HCT116 (cell line): ENCODE results near the gene DENND1A. TPM values are rescaled to one million over a fixed set of nuclear protein-coding genes. Genes with fewer than 3 reads are reported as not detected.

Experiments used
- ATAC-seq: fragments of 200-7000 bp; cut with Tn5 transposase; 2 replicates; pipeline ENCODE4 v1.9.1; 2020; ENCODE audit warnings: mild to moderate bottlenecking, moderate library complexity
- BruUV-seq: library from RNA; stranded (reverse); fragments of 400-500 nt; replicated peaks from 2 replicates; lab custom pipeline; 2021; lab: Mats Ljungman, UMichigan
- CTCF ChIA-PET: fragments of 300-600 bp; sonication (Branson Sonifier 250); formaldehyde crosslinking; loops from one replicate; lab custom pipeline; 2021; ENCODE audit warnings: antibody characterized with exemption; lab: Charles Lee
- POLR2A ChIA-PET: fragments of 300-600, 350-600 bp; sonication (Branson Sonifier 250); formaldehyde crosslinking; loops from one replicate; lab custom pipeline; 2021; ENCODE audit warnings: antibody characterized with exemption; lab: Charles Lee
- RAD21 ChIA-PET, 2 experiments: fragments of 300-600 bp; sonication (Branson Sonifier 250); formaldehyde crosslinking; loops; one replicate each; lab custom pipeline; 2023; ENCODE audit warnings: low total read pairs in 2 of 2; ENCODE audit not compliant: uncharacterized antibody in 2 of 2, unreplicated experiment in 2 of 2, low non-redundant PET in 1 of 2; lab: Charles Lee
- DNase-seq: peaks from one replicate; pipeline ENCODE4 v3.0.0-alpha.2; 2010; ENCODE audit warnings: low read depth, low spot score
- H2AFZ ChIP-seq: fragments of 200-600 bp; shearing (Covaris generic), sonication (generic); 2 replicates; pipeline ENCODE4 v1.6.1; 2017; ENCODE audit warnings: low read depth, mixed run types, mixed read lengths, antibody characterized with exemption, low read length; ENCODE audit not compliant: poor library complexity, severe bottlenecking
- H3K27ac ChIP-seq: 2 replicates; pipeline ENCODE4 v1.5.1; 2012; ENCODE audit warnings: low read depth, low read length
- H3K27me3 ChIP-seq: fragments of 200-600 bp; sonication (generic); 2 replicates; pipeline ENCODE4 v1.6.1; 2016; ENCODE audit warnings: mixed run types, low read length, mixed read lengths; ENCODE audit not compliant: insufficient read depth
- H3K36me3 ChIP-seq, 2 experiments: fragments of 200-500 bp in 1 of 2; fragments of 200-600 bp in 1 of 2; sonication (Bioruptor generic) in 1 of 2; sonication (generic) in 1 of 2; 2 replicates each; pipeline versions ENCODE4 v1.5.1 to v1.6.1; 2014 to 2016; ENCODE audit warnings: low read length in 2 of 2, inconsistent platforms in 1 of 2, mixed read lengths in 1 of 2, mixed run types in 1 of 2; ENCODE audit not compliant: insufficient read depth in 2 of 2, control insufficient read depth in 1 of 2
- H3K4me1 ChIP-seq, 2 experiments: fragments of 200-600 bp in 1 of 2; sonication (generic) in 1 of 2; 2 replicates each; pipeline versions ENCODE4 v1.5.1 to v1.6.1; 2012 to 2017; ENCODE audit warnings: low read length in 2 of 2, inconsistent platforms in 1 of 2, mild to moderate bottlenecking in 1 of 2, mixed read lengths in 1 of 2, mixed run types in 1 of 2, moderate library complexity in 1 of 2; ENCODE audit not compliant: insufficient read depth in 2 of 2, control insufficient read depth in 1 of 2
- H3K4me2 ChIP-seq: fragments of 200-600 bp; sonication (generic); 2 replicates; pipeline ENCODE4 v1.6.1; 2017; ENCODE audit warnings: mixed run types, low read length, mixed read lengths
- H3K4me3 ChIP-seq, 2 experiments: fragments of 200-600 bp in 1 of 2; sonication (generic) in 1 of 2; replicated peaks in 1 of 2; 2 replicates each; pipeline ENCODE4 v1.5.1; 2011 to 2016; ENCODE audit warnings: low read length in 2 of 2, control low read depth in 1 of 2, low read depth in 1 of 2, mild to moderate bottlenecking in 1 of 2, mixed read lengths in 1 of 2, mixed run types in 1 of 2
- H3K79me2 ChIP-seq: fragments of 200-600 bp; sonication (generic); 2 replicates; pipeline ENCODE4 v1.6.1; 2017; ENCODE audit warnings: mild to moderate bottlenecking, mixed run types, low read length, moderate library complexity, mixed read lengths; ENCODE audit not compliant: insufficient read depth
- H3K9ac ChIP-seq: fragments of 200-600 bp; sonication (generic); 2 replicates; pipeline ENCODE4 v1.6.1; 2016; ENCODE audit warnings: low read length, mixed read lengths
- H3K9me2 ChIP-seq: fragments of 200-600 bp; sonication (generic), shearing (Covaris generic); 2 replicates; pipeline ENCODE4 v1.6.1; 2017; ENCODE audit warnings: mixed run types, mild to moderate bottlenecking, moderate library complexity; ENCODE audit not compliant: insufficient read depth
- H3K9me3 ChIP-seq, 2 experiments: fragments of 200-500 bp in 1 of 2; fragments of 200-600 bp in 1 of 2; sonication (Bioruptor generic) in 1 of 2; sonication (generic) in 1 of 2; 2 replicates each; pipeline ENCODE4 v1.6.1; 2014 to 2017; ENCODE audit warnings: low read length in 2 of 2, mixed read lengths in 2 of 2, inconsistent platforms in 1 of 2, low read depth in 1 of 2, mild to moderate bottlenecking in 1 of 2, mixed run types in 1 of 2, moderate library complexity in 1 of 2; ENCODE audit not compliant: control insufficient read depth in 1 of 2, insufficient read depth in 1 of 2
- H4K20me1 ChIP-seq: fragments of 200-600 bp; sonication (generic), shearing (Covaris generic); 2 replicates; pipeline ENCODE4 v1.6.1; 2017; ENCODE audit warnings: mixed run types, mild to moderate bottlenecking, moderate library complexity; ENCODE audit not compliant: insufficient read depth
- ATF3 ChIP-seq: IDR thresholded peaks from 2 replicates; pipeline ENCODE4 v1.6.1; 2012
- CBX3 ChIP-seq: IDR thresholded peaks from 2 replicates; pipeline ENCODE4 v1.6.1; 2012; ENCODE audit warnings: low read depth
- CEBPB ChIP-seq: IDR thresholded peaks from 2 replicates; pipeline ENCODE4 v1.6.1; 2012; ENCODE audit warnings: low read depth
- CTCF ChIP-seq, 3 experiments: fragments of 200-600 bp in 1 of 3; sonication (generic) in 1 of 3; IDR thresholded peaks in 2 of 3; conservative IDR thresholded peaks in 1 of 3; 2 replicates each; pipeline ENCODE4 v1.5.1; 2012 to 2017; ENCODE audit warnings: low read depth in 2 of 3, low read length in 2 of 3, antibody characterized with exemption in 1 of 3, borderline replicate concordance in 1 of 3, control low read depth in 1 of 3, mild to moderate bottlenecking in 1 of 3, mixed read lengths in 1 of 3, mixed run types in 1 of 3, moderate library complexity in 1 of 3; ENCODE audit not compliant: insufficient read depth in 1 of 3
- ELF1 ChIP-seq: IDR thresholded peaks from 2 replicates; pipeline ENCODE4 v1.6.1; 2012; ENCODE audit warnings: low read depth, borderline replicate concordance
- POLR2AphosphoS5 ChIP-seq: IDR thresholded peaks from 2 replicates; pipeline ENCODE4 v1.6.1; 2011; ENCODE audit warnings: mild to moderate bottlenecking, low read depth, low read length, moderate library complexity
- RAD21 ChIP-seq: IDR thresholded peaks from 2 replicates; pipeline ENCODE4 v1.6.1; 2012; ENCODE audit warnings: low read depth, mild to moderate bottlenecking
- SP1 ChIP-seq: IDR thresholded peaks from 2 replicates; pipeline ENCODE4 v1.6.1; 2012; ENCODE audit warnings: low read depth
- SRF ChIP-seq: IDR thresholded peaks from 2 replicates; pipeline ENCODE4 v1.6.1; 2012; ENCODE audit warnings: low read depth
- TCF7L2 ChIP-seq: IDR thresholded peaks from 2 replicates; pipeline ENCODE4 v1.7.0; 2011; ENCODE audit warnings: borderline replicate concordance, inconsistent platforms; ENCODE audit not compliant: insufficient read depth, insufficient read length; ENCODE audit errors: extremely low read depth
- ZFX ChIP-seq: fragments of 450-650 bp; IDR thresholded peaks from 2 replicates; pipeline ENCODE4 v1.6.1; 2017
- intact Hi-C: fragments of 100-400 bp; cut with micrococcal nuclease; formaldehyde crosslinking; loops from 2 replicates; pipeline ENCODE4 v1.10.0; 2022
- total RNA-seq: library from RNA; stranded (reverse); gene quantifications from one replicate; pipeline ENCODE4 v1.2.1, GENCODE V29; 2021; ENCODE audit not compliant: unreplicated experiment

Gene DENND1A
- total RNA-seq, 1 experiment from 2014 or later = 33.0 TPM

DNA sequence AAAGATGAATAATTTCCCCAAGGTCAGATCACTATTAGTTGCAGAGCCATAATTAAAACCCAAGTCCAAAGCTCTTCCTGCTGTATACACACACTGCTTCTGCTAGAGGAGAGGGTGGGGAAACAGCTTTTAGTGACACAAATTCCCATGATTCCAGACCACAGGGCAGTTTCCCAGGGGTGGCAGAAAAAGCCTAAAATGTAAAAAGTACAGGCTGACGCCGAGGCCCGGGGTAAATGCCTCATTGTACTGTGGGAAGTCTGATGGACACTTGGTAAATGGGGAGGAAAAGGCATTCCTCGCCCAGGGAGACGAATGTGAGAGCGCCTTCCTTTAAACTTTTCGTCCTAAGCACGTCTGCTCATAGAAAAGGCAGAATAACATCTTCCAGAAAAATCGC, 65.7 kb downstream of the DENND1A start:
- intact Hi-C loops = no loop called here
- POLR2A ChIA-PET = no interaction called here
- H3K4me3 ChIP-seq = no peak overlapping the region

More for the DNA sequence above, 65.7 kb downstream of the DENND1A start:
- H3K79me2 ChIP-seq = no peaks in the 10 kb centered on the region; the same call in 1 of the 2 replicates
- no peaks in the 10 kb centered on the region for H3K9me2 ChIP-seq
- H3K27ac ChIP-seq = no peak overlapping the region
- ChIA-PET CTCF (no interaction called here), RAD21 (no interaction called here)
- ATAC-seq (no peak), DNase-seq (no peak)
- no peaks in the 10 kb centered on the region for H3K36me3 ChIP-seq
- no peak overlapping the region for H3K9ac ChIP-seq
- no peaks in the 10 kb centered on the region for H3K4me1 ChIP-seq
- BruUV-seq = no TSS peak
- H4K20me1 ChIP-seq = no peaks in the 10 kb centered on the region
- no peak overlapping the region for H3K4me2 ChIP-seq
- H2AFZ ChIP-seq = no peak overlapping the region
- no peak for TF ChIP-seq ATF3
- TF ChIP-seq ELF1 = no peak
- TF ChIP-seq POLR2AphosphoS5 = no peak
- TF ChIP-seq SP1 = no peak
- no peak for TF ChIP-seq CTCF (IDR thresholded peaks at IDR 0.05 in 2 of 3, conservative IDR thresholded peaks at IDR 0.05 in 1 of 3; ENCODE audit: borderline replicate concordance in 1 of 3, insufficient read depth in 1 of 3, low read depth in 2 of 3, low read length in 2 of 3)
- TF ChIP-seq SRF = no peak
- no peak for TF ChIP-seq CEBPB
- TF ChIP-seq TCF7L2 = no peak
- TF ChIP-seq RAD21 = no peak
- TF ChIP-seq CBX3 = no peak
- TF ChIP-seq ZFX = no peak
- H3K27me3 ChIP-seq = no peaks in the 10 kb centered on the region
- no peaks in the 10 kb centered on the region for H3K9me3 ChIP-seq
